ENCODE measurements around the gene PRPF38B. TPM values are rescaled to one million over a fixed set of nuclear protein-coding genes. Genes with fewer than 3 reads are reported as not detected.

Gene PRPF38B
- total RNA-seq, 1 donor from 2014 or later, result 96.1 TPM

GRCh38 chr1:108716437-108717230, 24.5 kb downstream of the PRPF38B start:
- intact Hi-C loops (cut with micrococcal nuclease), result no loop called here

GRCh38 chr1:108717774-108718316, 25.7 kb downstream of the PRPF38B start:
- intact Hi-C loops (cut with micrococcal nuclease), result no loop called here

DNA sequence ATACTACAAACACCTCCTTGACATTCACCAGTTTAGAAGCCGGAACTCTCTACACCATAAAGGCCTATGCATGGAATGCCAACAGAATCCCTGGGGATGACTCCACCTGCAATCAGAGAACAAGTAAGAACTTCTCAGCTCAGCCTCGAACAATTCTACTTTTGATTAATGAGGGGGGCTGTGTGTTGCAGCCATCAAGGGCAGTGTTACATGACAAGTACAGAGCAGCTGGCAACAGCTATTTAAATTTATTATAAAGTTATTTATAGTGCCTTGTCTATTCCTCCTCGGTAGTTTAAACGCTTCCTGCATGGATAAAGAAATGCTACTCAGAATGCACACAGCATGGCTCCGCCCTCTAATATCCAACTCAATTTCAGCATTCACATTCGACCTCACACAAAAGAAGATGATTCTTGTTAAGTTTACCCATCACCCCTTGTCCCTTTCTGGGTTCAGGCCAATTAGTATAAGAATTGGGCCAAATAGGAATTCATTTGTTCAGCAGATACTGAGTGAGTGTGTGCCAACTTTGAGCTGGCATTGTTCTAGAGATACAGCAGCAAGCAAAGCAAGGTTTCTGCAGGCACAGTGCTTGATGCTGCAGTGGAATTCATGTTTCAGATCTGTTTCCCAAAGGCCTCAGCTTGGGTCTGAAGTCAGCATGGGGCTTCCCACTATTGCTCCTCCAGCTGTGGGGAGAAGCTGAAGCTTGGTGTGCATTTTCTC, 27.0 kb downstream of the PRPF38B start:
- intact Hi-C loops (cut with micrococcal nuclease), result no loop called here

DNA sequence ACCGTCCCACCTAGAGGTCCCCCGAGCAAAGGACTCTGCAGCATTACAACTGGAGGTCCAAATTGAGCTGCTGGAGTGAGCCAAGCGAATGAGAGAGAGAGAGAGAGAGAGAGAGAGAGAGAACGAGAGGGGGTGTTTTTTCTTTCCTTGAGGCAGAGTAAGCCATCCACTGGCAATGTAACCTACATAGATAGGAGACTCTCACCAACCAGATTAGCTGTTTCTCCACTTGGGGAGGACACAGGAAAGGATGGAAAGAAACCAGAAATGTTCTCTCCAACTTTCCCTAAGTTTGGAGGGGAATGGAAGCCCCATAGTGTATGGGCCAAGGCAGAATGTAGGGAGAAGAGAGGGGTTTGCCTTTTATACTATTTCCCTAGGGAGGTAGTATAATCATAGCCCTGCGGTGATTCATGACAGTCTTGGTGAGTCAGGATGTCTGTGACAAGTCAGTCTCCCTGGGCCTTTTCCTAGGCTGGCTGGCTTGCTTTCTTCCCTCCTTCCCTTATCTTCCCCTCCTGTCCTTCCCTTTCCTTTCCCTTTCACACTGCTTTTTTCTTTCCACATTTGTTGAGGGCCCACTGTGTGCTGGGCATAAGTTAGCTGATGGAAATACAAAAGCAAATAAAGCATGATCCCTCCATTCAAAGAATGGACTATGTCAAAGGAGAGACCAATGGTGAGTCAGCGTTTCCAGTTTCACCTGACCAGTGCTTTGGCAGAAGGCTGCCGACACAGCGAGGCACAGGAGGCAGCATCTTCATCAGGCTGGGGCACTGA, 27.7 kb downstream of the PRPF38B start:
- intact Hi-C loops (cut with micrococcal nuclease), result no loop called here

GRCh38 chr1:108722292-108722691, 30.2 kb downstream of the PRPF38B start:
- intact Hi-C loops (cut with micrococcal nuclease), result loop anchor here (2.0 kb wide), 1 partner anchor 15 kb away; no protein-coding TSS in a partner anchor

GRCh38 chr1:108725906-108726305, 33.8 kb downstream of the PRPF38B start:
- intact Hi-C loops (cut with micrococcal nuclease), result no loop called here

DNA sequence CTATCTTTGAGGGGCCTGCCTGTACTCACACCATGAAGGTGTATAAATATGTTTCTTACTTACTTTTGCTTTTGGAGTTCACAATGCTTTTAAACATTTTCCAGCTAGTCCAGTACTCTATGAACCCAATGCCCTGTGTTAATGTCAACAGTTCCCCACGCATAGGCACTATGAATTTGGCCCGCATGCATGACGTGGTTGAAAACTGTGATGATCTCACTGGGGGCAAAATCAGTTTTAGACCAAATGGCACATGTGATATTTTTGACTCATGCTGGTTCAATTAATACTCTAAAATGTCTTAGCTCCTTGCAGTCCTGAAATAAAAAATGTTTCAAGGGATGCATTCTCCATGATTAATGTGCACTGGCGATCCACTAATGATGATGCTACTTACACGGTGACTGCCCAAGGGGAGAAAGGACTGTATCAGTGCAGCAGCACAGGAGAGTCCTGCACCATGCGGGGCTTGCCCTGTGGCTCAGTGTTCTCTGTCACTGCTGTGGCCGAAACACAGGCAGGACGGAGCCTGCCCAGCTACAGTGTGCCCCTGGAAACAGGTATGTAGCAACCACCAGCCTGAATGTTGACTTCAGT, 36.3 kb downstream of the PRPF38B start:
- intact Hi-C loops (cut with micrococcal nuclease), result no loop called here

DNA sequence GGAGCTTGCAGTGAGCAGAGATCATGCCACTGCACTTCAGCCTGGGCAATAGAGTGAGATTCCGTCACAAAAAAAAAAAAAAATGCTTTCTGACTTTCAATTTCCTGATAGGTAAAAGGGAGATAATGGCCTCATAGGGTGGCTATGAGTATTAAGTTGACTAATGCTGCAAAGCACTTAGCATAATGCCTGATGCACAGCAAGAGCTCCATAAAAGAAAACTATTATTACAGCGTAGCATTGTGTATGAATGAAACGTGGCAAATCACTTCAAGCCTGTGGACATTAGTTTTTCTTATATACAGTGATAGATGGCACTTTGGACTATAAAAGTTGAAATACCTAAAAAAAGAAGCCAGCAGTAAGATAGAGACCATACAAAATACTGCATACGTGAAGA, 37.4 kb downstream of the PRPF38B start:
- intact Hi-C loops (cut with micrococcal nuclease), result no loop called here

- intact Hi-C loops (cut with micrococcal nuclease), result no loop called here
Observed at GRCh38 chr1:108732398-108732797, 40.3 kb downstream of the PRPF38B start.

DNA sequence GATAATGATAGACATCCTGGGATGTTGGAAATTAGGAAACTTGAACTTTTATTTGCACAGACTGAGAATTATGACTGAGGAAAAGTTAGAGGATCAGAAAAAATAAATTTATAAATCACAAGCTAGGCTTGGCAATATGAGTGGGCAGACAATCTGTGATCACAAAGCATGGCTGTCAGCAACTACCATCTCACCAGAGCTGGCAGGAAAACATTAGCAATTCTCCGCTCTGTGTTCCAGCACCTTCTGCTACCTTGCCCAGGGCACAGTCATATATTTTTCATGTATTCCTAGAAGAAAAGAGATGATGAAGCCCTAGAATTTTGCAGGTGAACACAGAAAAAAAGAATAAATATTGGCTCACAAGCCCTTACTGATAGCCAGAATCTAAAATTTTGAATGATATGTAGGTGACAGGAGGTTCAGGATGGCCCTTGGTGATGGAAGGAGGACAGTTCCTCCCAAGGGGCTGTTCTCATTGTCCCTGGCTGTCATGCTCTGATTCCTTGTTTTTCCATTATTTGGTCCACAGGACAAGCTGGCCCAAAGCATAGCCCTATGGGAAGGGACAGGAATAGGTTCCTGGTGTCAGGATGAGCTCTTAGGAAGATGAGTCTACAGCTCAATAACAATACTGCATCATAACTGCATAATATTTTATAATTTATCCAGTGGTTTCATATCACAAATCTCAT, 42.2 kb downstream of the PRPF38B start:
- intact Hi-C loops (cut with micrococcal nuclease), result no loop called here

DNA sequence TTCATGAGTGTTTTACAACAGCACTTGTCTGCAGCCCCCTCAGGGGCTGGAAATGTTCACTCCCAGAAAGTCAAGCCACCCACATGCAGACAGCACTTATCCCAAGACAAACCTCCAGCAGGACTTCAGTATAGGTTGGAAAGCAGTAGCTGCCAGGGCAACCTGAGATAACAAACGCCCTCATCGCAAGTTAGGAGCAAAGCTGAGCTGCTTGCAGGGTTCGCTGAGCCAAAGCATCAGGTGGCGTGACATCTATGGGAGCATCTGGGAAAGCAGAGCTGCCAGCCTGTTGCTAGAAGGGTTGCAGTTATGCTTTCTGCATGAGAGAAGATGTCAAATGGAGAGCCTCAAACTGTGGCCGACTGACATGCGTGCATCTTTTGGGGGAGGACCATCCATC, 50.1 kb downstream of the PRPF38B start:
- intact Hi-C loops (cut with micrococcal nuclease), result no loop called here

GRCh38 chr1:108745980-108746381, 53.9 kb downstream of the PRPF38B start:
- intact Hi-C loops (cut with micrococcal nuclease), result loop anchor here (1.0 to 5.0 kb wide), 18 partner anchors 42 to 746 kb away; partner anchors contain the start of genes CLCC1, CYB561D1, PSMA5 and SARS1

GRCh38 chr1:108746382-108747170, 54.5 kb downstream of the PRPF38B start, which contains the start of gene STXBP3:
Gene STXBP3, plus strand, starts transcription at chr1:108746674. Its CDS starts 64 bp downstream, at chr1:108746738.
- intact Hi-C loops (cut with micrococcal nuclease), result loop anchor here (1.0 to 5.0 kb wide), 18 partner anchors 42 to 746 kb away; partner anchors contain the start of genes CLCC1, CYB561D1, PSMA5 and SARS1

DNA sequence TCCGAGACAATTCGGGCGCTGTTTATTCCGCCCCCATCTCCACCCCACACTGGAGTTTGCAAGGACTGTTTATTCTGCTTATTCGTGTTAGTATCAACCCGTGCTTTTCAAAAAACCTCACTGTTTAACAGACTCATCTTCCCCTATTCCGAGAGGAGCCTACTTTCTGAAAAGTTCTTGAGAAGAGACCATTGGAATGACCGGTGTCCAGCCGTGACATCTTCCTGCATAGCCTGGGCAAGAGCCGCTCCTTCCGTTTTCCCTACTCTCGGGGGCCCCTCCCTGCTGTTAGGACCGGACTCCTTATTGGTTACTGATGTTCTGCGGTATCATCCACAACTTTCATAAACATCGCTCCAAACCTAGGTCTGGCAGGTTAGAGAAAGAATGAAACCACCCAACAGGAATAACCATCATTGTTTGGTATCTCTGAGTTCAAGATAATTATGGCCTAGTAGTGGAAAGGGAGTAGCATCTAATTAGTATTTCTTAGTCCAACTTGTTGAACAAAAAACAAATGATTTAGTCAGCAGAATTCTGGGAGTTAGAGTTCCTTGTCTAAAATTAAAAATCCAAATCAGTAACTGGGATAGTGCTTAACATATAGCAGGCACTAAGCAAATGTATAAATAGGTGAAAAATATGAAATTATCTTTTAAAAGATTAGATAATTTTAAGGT, 55.2 kb downstream of the PRPF38B start:
- intact Hi-C loops (cut with micrococcal nuclease), result loop anchor here (2.0 to 5.0 kb wide), 8 partner anchors 235 to 745 kb away; partner anchors contain the start of genes CYB561D1, PSMA5, SARS1 and SLC25A24

DNA sequence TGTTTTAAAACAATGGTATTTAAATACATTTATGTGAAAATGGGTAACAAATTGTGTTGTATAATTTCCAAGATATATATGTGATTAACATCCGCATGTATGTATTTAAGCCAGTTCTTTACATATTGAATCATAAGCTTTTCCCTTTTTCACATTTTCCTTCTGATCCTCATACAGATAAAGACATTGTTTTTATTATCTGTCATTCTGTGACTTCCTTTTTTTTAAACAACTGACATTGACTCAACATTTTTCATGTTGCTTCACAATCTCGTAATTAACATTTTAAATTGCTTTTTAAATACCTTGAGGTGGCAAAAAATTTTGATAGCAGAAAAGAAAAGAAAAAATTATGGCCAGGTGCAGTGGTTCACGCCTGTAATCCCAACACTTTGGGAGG, 55.8 kb downstream of the PRPF38B start:
- intact Hi-C loops (cut with micrococcal nuclease), result loop anchor here (2.0 to 5.0 kb wide), 8 partner anchors 235 to 744 kb away; partner anchors contain the start of genes CYB561D1, PSMA5, SARS1 and SLC25A24

DNA sequence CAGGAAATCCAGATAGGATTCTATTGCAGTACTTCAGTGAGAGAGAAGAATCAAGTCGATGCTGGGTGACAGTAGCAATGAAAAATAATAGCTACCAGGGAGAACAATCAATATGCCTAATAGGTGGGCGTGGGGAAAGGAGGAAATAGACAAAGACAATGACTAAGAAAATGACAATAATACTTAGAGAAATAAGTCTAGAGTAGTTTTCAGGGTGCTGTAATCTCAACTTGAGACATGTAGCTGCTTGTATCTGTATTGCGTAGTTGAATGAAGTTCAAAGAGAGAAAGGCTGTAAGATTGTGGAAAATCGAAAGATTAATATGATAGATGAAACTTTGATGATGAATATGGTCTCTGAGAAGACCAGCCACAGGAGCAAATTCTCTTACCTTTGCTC, 57.0 kb downstream of the PRPF38B start:
- intact Hi-C loops (cut with micrococcal nuclease), result loop anchor here (5.0 kb wide), 1 partner anchor 743 kb away; the partner anchor contains the start of gene CYB561D1

GRCh38 chr1:108750476-108751181, 58.5 kb downstream of the PRPF38B start:
- intact Hi-C loops (cut with micrococcal nuclease), result no loop called here
